ENCODE data around the gene ZBTB20. TPM values are rescaled to one million over a fixed set of nuclear protein-coding genes. Genes with fewer than 3 reads are reported as not detected.

Gene ZBTB20
- total and polyA plus RNA-seq, 10 of the 15 experiments (the other 5 are each of a cell fraction or from before 2014, with no cell fraction given) = 0.20 to 5.5 (median 2.2) TPM

GRCh38 chr3:114378760-114379159 is 768.3 kb downstream of the ZBTB20 start:
- in situ Hi-C loops (cut with MboI) = no loop called here
- H3K4me2 ChIP-seq (ENCODE audit: control insufficient read depth, insufficient read depth) = no peak overlapping the region
- no peaks in the 10 kb centered on the region for H3K9me3 ChIP-seq (replicated peaks; ENCODE audit: control insufficient read depth, insufficient read depth, low read length)
- ChIA-PET RAD21 (ENCODE audit: unreplicated experiment) (interaction anchor here (0.5 to 1.5 kb wide), 2 partner anchors 88 to 222 kb away, joined by 3 to 4 read pairs; no protein-coding TSS in a partner anchor), CTCF (interaction anchor here (0.6 to 7.3 kb wide), 2 partner anchors 16 to 88 kb away, joined by 3 to 48 read pairs; no protein-coding TSS in a partner anchor), POLR2A (interaction anchor here (0.5 kb wide), 1 partner anchor 219 kb away, joined by 7 read pairs; no protein-coding TSS in a partner anchor), SMC1A (ENCODE audit: uncharacterized antibody, unreplicated experiment) (interaction anchor here (0.8 to 3.7 kb wide), 6 partner anchors 15 to 91 kb away, joined by 3 to 14 read pairs (median 3); no protein-coding TSS in a partner anchor)
- H3K9ac ChIP-seq (ENCODE audit: control insufficient read depth, insufficient read depth, low read length) = no peak overlapping the region
- ATAC-seq (no peak), DNase-seq (ENCODE audit: low read depth, low spot score) (no peak), FAIRE-seq (no peak)
- TF ChIP-seq TARDBP (IDR thresholded peaks at IDR 0.05; ENCODE audit: borderline replicate concordance) (no peak), RELA (IDR thresholded peaks at IDR 0.05; ENCODE audit: borderline replicate concordance, partially characterized antibody) (no peak), NFIC (IDR thresholded peaks at IDR 0.05; ENCODE audit: low read depth, low read length) (no peak), CBFB (IDR thresholded peaks at IDR 0.05; ENCODE audit: low read depth) (no peak), SKIL (IDR thresholded peaks at IDR 0.05; ENCODE audit: low read depth, poor library complexity, severe bottlenecking) (no peak), SUPT20H (IDR thresholded peaks at IDR 0.05; ENCODE audit: borderline replicate concordance, control insufficient read depth, low read depth, low read length) (no peak), E4F1 (IDR thresholded peaks at IDR 0.05; ENCODE audit: borderline replicate concordance, partially characterized antibody) (no peak)
- 50% methylated on average over 5 of the region's 5 CpGs for WGBS (ENCODE audit: insufficient coverage, insufficient replicate concordance, low lambda C conversion rate, missing lambda C conversion rate)
- H3K27ac ChIP-seq (ENCODE audit: control insufficient read depth, insufficient read depth) = no peak overlapping the region
- H3K4me1 ChIP-seq (ENCODE audit: control insufficient read depth, insufficient read depth, low read length) = 0 out of 2 replicates have a peak, but pooled peaks cover 3% of the 10 kb centered on the region
- no peaks in the 10 kb centered on the region for H3K79me2 ChIP-seq (ENCODE audit: control insufficient read depth, insufficient read depth, low read length)
- no peak overlapping the region for H2AFZ ChIP-seq (ENCODE audit: control insufficient read depth, low read depth, low read length)
- no peaks in the 10 kb centered on the region for H3K27me3 ChIP-seq (replicated peaks in 1 of 2; ENCODE audit: control insufficient read depth in 2 of 2, insufficient read depth in 2 of 2, low read length in 1 of 2)
- no peak overlapping the region for H3K4me3 ChIP-seq
- intact Hi-C loops (cut with micrococcal nuclease; ENCODE audit: unreplicated experiment) = no loop called here
- BruUV-seq (replicated peaks) = no TSS peak
- peaks cover 0 to 12% of the 10 kb centered on the region in 2 experiments; a peak in 2 of 4 replicates for H3K36me3 ChIP-seq (ENCODE audit: control insufficient read depth in 2 of 2, insufficient read depth in 2 of 2, low read length in 1 of 2)
- H4K20me1 ChIP-seq (ENCODE audit: control insufficient read depth, insufficient read depth) = no peaks in the 10 kb centered on the region
